Measurements from ENCODE around the gene MRPL50. TPM values are rescaled to one million over a fixed set of nuclear protein-coding genes. Genes with fewer than 3 reads are reported as not detected.
A peak's percentile ranks its signal among the peaks of the same experiment; 100 is the strongest.

The MRPL50 gene
- total RNA-seq, 1 donor from 2014 or later: 11.9 TPM

DNA sequence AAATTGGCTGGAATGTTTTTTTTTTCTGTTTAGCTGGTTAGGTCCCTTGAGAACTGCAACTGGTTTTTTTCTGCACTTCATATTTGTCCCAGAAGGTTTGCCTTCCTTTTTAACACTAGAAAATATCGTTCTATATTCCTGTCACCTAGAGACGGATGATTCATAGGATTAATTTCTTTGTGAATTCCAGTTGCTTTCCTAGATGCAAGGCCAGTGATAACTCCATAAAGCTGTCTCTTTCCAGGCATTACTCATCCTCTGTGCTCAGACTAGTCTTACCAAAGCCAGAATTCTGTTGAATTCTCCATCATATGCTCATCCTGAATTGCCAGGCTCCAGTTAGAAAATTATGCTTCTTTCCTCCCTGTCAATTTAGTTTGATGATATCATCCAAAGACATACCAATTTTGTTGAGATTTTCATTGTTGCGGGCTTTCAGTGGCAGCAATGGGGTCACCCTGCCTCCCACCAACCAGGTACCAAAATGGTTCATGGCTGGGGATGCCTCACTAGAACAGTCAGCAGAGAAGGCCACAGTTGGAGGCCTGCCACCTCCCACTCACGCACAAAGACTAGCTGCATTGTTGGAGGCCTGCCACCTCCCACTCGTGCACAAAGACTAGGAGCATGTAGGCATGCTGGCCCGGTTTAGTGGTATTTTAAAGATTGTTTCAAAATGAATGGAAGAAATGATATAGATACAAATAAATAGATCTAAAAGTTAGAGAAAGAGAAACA, 22.1 kb downstream of the MRPL50 start:
- no peaks in the 10 kb centered on the region for H3K79me2 ChIP-seq (ENCODE audit: insufficient read depth, low read length)
- H3K4me2 ChIP-seq (ENCODE audit: low read length): peak overlapping the region; percentile 53
- FAIRE-seq (peak; percentile 96), DNase-seq (ENCODE audit: low read depth) (peak; percentile 95)
- H3K4me1 Mint-ChIP-seq (ENCODE audit: low read depth, unreplicated experiment): peaks cover 25% of the 10 kb centered on the region
- H3K9me3 Mint-ChIP-seq (ENCODE audit: unreplicated experiment): peaks cover 3% of the 10 kb centered on the region
- no peaks in the 10 kb centered on the region for H3K9me3 ChIP-seq (ENCODE audit: insufficient read depth, low read depth, low read length)
- H3K4me1 ChIP-seq (ENCODE audit: insufficient read depth, low read length): peaks cover 9% of the 10 kb centered on the region
- no peak overlapping the region for H3K4me3 ChIP-seq (ENCODE audit: insufficient read depth, low read depth, low read length)
- H3K36me3 ChIP-seq (ENCODE audit: insufficient read depth, low read length): no peaks in the 10 kb centered on the region
- peak overlapping the region; percentile 97 for H3K27ac Mint-ChIP-seq (ENCODE audit: unreplicated experiment)
- no peaks in the 10 kb centered on the region for H4K20me1 ChIP-seq (ENCODE audit: insufficient read depth, low read length)
- no peak overlapping the region for H2AFZ ChIP-seq (ENCODE audit: low read depth, low read length)
- peaks cover 7% of the 10 kb centered on the region for H3K36me3 Mint-ChIP-seq (ENCODE audit: low read depth, unreplicated experiment)
- TF ChIP-seq, protein P1, sequence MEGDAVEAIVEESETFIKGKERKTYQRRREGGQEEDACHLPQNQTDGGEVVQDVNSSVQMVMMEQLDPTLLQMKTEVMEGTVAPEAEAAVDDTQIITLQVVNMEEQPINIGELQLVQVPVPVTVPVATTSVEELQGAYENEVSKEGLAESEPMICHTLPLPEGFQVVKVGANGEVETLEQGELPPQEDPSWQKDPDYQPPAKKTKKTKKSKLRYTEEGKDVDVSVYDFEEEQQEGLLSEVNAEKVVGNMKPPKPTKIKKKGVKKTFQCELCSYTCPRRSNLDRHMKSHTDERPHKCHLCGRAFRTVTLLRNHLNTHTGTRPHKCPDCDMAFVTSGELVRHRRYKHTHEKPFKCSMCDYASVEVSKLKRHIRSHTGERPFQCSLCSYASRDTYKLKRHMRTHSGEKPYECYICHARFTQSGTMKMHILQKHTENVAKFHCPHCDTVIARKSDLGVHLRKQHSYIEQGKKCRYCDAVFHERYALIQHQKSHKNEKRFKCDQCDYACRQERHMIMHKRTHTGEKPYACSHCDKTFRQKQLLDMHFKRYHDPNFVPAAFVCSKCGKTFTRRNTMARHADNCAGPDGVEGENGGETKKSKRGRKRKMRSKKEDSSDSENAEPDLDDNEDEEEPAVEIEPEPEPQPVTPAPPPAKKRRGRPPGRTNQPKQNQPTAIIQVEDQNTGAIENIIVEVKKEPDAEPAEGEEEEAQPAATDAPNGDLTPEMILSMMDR (IDR thresholded peaks at IDR 0.05; ENCODE audit: insufficient read depth, low read depth, low read length): no peak
- TF ChIP-seq EZH2 (IDR thresholded peaks at IDR 0.05; ENCODE audit: insufficient read depth, low read length): no peak
- no peaks in the 10 kb centered on the region for H3K27me3 ChIP-seq (ENCODE audit: insufficient read depth, low read length)
- H3K27me3 Mint-ChIP-seq (ENCODE audit: low read depth, unreplicated experiment): no peaks in the 10 kb centered on the region
- H3K4me3 Mint-ChIP-seq (ENCODE audit: unreplicated experiment): peak overlapping the region; percentile 40
- H3K9ac ChIP-seq (ENCODE audit: low read length): no peak overlapping the region
- peak overlapping the region; percentile 60 for H3K27ac ChIP-seq (ENCODE audit: low read depth, low read length)

DNA sequence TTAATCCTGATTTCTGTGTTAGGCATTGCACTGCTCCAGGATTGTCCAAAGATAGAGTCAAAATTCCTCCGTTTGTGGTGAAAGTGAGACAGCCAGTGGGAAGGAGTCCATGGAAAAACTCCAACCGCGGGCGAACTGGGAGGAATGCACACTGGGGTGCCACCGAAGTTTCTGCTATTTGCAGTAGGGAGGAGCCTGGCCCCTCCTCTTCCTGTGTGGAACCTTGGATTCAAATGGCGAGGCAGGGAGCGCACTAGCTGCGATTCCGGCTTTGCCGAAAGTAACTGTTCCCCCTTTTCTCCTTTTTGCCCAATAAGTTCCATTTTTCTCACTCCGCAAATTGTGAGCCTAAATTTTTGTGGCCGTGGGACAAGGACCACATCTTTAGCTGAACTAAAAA, 22.9 kb downstream of the MRPL50 start:
- Histone ChIP-seq H3K4me3 (ENCODE audit: insufficient read depth, low read depth, low read length) (no peak overlapping the region), H3K36me3 (ENCODE audit: insufficient read depth, low read length) (no peaks in the 10 kb centered on the region), H3K4me2 (ENCODE audit: low read length) (peak overlapping the region; percentile 53), H3K27me3 (ENCODE audit: insufficient read depth, low read length) (no peaks in the 10 kb centered on the region), H3K9ac (ENCODE audit: low read length) (no peak overlapping the region), H3K9me3 (ENCODE audit: insufficient read depth, low read depth, low read length) (no peaks in the 10 kb centered on the region), H3K27ac (ENCODE audit: low read depth, low read length) (peak overlapping the region; percentile 60), H2AFZ (ENCODE audit: low read depth, low read length) (no peak overlapping the region), H3K79me2 (ENCODE audit: insufficient read depth, low read length) (no peaks in the 10 kb centered on the region), H3K4me1 (ENCODE audit: insufficient read depth, low read length) (peaks cover 9% of the 10 kb centered on the region), H4K20me1 (ENCODE audit: insufficient read depth, low read length) (no peaks in the 10 kb centered on the region)
- Mint-ChIP-seq H3K4me3 (ENCODE audit: unreplicated experiment) (no peak overlapping the region), H3K4me1 (ENCODE audit: low read depth, unreplicated experiment) (peaks cover 25% of the 10 kb centered on the region), H3K27ac (ENCODE audit: unreplicated experiment) (peak overlapping the region; percentile 97), H3K9me3 (ENCODE audit: unreplicated experiment) (peaks cover 3% of the 10 kb centered on the region), H3K36me3 (ENCODE audit: low read depth, unreplicated experiment) (peaks cover 7% of the 10 kb centered on the region), H3K27me3 (ENCODE audit: low read depth, unreplicated experiment) (no peaks in the 10 kb centered on the region)
- FAIRE-seq (no peak), DNase-seq (ENCODE audit: low read depth) (peak; percentile 69)
- TF ChIP-seq, protein P1 (IDR thresholded peaks at IDR 0.05; ENCODE audit: insufficient read depth, low read depth, low read length): no peak
- no peak for TF ChIP-seq EZH2 (IDR thresholded peaks at IDR 0.05; ENCODE audit: insufficient read depth, low read length)

Data from astrocyte (in vitro differentiated cells and primary cell).